OCI-LY3 (cell line): ENCODE data around the gene INS.

ENCODE experiments used
- H2AFZ ChIP-seq: fragments of 200-600, 300-600 bp; shearing (Covaris generic); 2 replicates; pipeline ENCODE4 v1.6.0; 2014; ENCODE audit warnings: antibody characterized with exemption, low read depth, low read length
- H3K27ac ChIP-seq: fragments of 200-600, 300-600 bp; sonication (generic); 2 replicates; pipeline ENCODE4 v1.5.1; 2014; ENCODE audit warnings: mild to moderate bottlenecking, low read length, moderate library complexity, mixed read lengths
- H3K27me3 ChIP-seq: fragments of 200-600, 300-600 bp; sonication (generic); 2 replicates; pipeline ENCODE4 v1.6.1; 2014; ENCODE audit warnings: low read depth, low read length, mixed read lengths
- H3K36me3 ChIP-seq: fragments of 200-600, 300-600 bp; sonication (generic); replicated peaks from 2 replicates; pipeline ENCODE3; 2014; ENCODE audit warnings: low read depth, low read length, mixed read lengths
- H3K4me1 ChIP-seq: fragments of 300-600, 200-600 bp; sonication (generic); 2 replicates; pipeline ENCODE4 v1.6.1; 2014; ENCODE audit warnings: low read length, mixed read lengths
- H3K4me2 ChIP-seq: fragments of 200-600, 300-600 bp; sonication (generic); 2 replicates; pipeline ENCODE4 v1.6.1; 2014; ENCODE audit warnings: low read length, mixed read lengths
- H3K4me3 ChIP-seq: fragments of 300-600, 200-600 bp; sonication (generic); 2 replicates; pipeline ENCODE4 v1.5.1; 2014; ENCODE audit warnings: antibody characterized with exemption, mild to moderate bottlenecking, low read length, moderate library complexity
- H3K79me2 ChIP-seq: fragments of 300-600, 200-600 bp; shearing (Covaris generic); 2 replicates; pipeline ENCODE4 v1.6.1; 2014; ENCODE audit warnings: mild to moderate bottlenecking, low read length, mixed read lengths
- H3K9ac ChIP-seq: fragments of 300-600, 200-600 bp; shearing (Covaris generic); 2 replicates; pipeline ENCODE4 v1.6.0; 2014; ENCODE audit warnings: mild to moderate bottlenecking, low read length, moderate library complexity
- H3K9me3 ChIP-seq: fragments of 200-600, 300-600 bp; shearing (Covaris generic); 2 replicates; pipeline ENCODE4 v1.6.1; 2014; ENCODE audit warnings: low read length, mixed read lengths; ENCODE audit not compliant: insufficient read depth
- H4K20me1 ChIP-seq: fragments of 200-600, 300-600 bp; sonication (generic); 2 replicates; pipeline ENCODE4 v1.6.1; 2016; ENCODE audit warnings: low read length, mixed read lengths; ENCODE audit not compliant: insufficient read depth
- EZH2phosphoT487 ChIP-seq: fragments of 200-600 bp; shearing (Covaris generic); IDR thresholded peaks from 2 replicates; pipeline ENCODE4 v1.6.1; 2018; ENCODE audit warnings: antibody characterized with exemption, mixed run types, low read depth
- TF ChIP-seq, protein P1 (sequence below): fragments of 200-600, 300-600 bp; sonication (generic); IDR thresholded peaks from 2 replicates; pipeline ENCODE4 v1.5.1; 2014; ENCODE audit warnings: antibody characterized with exemption, low read length, low read depth

INS gene

DNA sequence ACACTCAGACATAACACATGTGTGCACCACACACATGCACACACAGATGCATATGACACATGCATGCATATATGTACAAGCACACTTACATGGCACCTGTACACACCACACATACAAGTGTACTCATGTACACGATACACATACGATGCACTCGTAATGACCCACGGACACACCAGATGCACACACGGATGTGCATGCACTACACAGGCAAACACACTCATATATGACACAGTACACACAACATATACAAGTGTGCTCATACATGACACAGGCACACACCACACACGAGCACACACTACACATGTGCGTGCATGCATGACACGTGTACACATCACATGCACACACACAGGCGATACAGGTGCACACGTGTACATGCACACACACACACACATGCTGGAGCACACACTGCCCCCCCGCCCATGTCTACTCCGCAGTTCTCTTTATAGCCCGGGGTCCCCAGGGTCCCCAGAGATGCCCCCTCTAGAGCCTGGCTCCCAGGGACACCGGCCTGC, 15.4 kb upstream of the INS start:
- no peaks in the 10 kb centered on the region for H3K9me3 ChIP-seq
- H3K36me3 ChIP-seq: no peaks in the 10 kb centered on the region
- H3K9ac ChIP-seq: no peak overlapping the region
- TF ChIP-seq, protein P1, sequence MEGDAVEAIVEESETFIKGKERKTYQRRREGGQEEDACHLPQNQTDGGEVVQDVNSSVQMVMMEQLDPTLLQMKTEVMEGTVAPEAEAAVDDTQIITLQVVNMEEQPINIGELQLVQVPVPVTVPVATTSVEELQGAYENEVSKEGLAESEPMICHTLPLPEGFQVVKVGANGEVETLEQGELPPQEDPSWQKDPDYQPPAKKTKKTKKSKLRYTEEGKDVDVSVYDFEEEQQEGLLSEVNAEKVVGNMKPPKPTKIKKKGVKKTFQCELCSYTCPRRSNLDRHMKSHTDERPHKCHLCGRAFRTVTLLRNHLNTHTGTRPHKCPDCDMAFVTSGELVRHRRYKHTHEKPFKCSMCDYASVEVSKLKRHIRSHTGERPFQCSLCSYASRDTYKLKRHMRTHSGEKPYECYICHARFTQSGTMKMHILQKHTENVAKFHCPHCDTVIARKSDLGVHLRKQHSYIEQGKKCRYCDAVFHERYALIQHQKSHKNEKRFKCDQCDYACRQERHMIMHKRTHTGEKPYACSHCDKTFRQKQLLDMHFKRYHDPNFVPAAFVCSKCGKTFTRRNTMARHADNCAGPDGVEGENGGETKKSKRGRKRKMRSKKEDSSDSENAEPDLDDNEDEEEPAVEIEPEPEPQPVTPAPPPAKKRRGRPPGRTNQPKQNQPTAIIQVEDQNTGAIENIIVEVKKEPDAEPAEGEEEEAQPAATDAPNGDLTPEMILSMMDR: no peak
- TF ChIP-seq EZH2phosphoT487: no peak
- H3K4me2 ChIP-seq: no peak overlapping the region
- no peaks in the 10 kb centered on the region for H3K4me1 ChIP-seq
- H2AFZ ChIP-seq: no peak overlapping the region
- no peaks in the 10 kb centered on the region for H3K79me2 ChIP-seq
- H4K20me1 ChIP-seq: no peaks in the 10 kb centered on the region
- H3K27me3 ChIP-seq: no peaks in the 10 kb centered on the region
- no peak overlapping the region for H3K27ac ChIP-seq
- no peak overlapping the region for H3K4me3 ChIP-seq

DNA sequence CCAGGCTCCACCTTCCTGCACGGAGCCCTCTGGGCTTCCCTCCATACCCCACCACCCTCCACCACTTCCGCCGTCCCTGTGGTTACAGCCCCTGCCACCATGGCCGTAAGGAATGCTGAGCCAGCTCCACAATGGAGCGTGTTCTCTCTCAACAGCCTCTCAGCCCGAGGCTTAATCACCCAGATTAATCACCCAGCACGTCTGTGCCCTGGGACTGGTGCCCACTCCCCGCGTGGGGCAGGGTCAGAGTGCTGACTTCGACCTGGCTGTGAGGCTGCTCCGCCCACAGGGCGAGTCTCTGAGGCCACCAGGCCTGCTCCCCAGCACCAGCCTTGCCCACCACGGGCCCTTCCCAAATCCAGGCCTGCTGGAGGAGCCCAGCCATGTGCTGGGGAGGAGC, 14.7 kb upstream of the INS start:
- H3K79me2 ChIP-seq: no peaks in the 10 kb centered on the region
- H3K9ac ChIP-seq: no peak overlapping the region
- TF ChIP-seq, protein P1: no peak
- no peak for TF ChIP-seq EZH2phosphoT487
- no peak overlapping the region for H3K27ac ChIP-seq
- no peaks in the 10 kb centered on the region for H3K27me3 ChIP-seq
- H3K4me1 ChIP-seq: no peaks in the 10 kb centered on the region
- no peak overlapping the region for H3K4me2 ChIP-seq
- no peak overlapping the region for H2AFZ ChIP-seq
- H3K9me3 ChIP-seq: no peaks in the 10 kb centered on the region
- no peaks in the 10 kb centered on the region for H3K36me3 ChIP-seq
- H3K4me3 ChIP-seq: no peak overlapping the region
- no peaks in the 10 kb centered on the region for H4K20me1 ChIP-seq

DNA sequence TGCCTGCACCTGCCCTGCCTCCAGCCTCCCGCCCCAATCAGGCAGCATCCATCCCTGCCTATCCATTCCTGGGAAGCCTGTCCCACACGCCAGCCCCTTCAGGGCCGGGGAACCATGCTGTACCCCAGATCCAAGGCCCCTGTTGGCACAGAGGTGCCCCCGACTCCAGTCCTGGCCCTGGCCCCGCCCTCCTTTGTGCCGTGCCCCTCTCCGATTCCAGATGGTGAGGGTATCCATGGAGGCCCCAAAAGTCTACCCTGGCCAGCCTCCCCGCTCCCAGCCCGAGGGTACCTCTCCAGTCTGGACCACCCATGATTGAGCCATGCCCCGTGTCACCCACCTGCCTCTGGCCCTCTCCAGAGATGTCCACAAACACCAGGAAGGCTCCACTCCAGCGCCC, 13.4 kb upstream of the INS start:
- Histone ChIP-seq H3K27me3 (no peaks in the 10 kb centered on the region), H3K4me2 (no peak overlapping the region), H3K36me3 (no peaks in the 10 kb centered on the region), H3K4me1 (no peaks in the 10 kb centered on the region), H3K79me2 (no peaks in the 10 kb centered on the region), H3K9me3 (no peaks in the 10 kb centered on the region), H4K20me1 (no peaks in the 10 kb centered on the region), H3K27ac (no peak overlapping the region), H2AFZ (no peak overlapping the region), H3K9ac (no peak overlapping the region), H3K4me3 (no peak overlapping the region)
- TF ChIP-seq, protein P1: no peak

DNA sequence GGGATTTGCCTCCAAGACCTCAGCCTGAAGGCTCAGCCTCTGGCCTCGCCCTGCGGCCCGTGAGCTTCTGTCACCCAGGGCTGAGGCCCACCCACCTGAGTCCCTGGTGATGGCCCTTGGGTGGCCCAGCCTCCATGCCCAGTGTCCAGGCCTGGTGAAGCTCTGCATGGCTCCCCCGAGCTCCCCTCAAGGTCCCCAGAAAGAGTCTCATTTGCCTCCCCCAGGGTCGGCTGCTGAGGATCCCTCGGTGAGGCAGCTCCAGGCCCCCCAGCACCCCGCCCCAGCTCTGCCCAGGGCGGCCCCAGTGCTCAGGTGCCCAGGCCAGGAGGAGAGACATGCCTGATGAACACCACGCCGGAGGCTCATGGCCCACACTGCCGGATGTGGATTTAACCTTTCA, 12.8 kb upstream of the INS start:
- Histone ChIP-seq H3K79me2 (no peaks in the 10 kb centered on the region), H4K20me1 (no peaks in the 10 kb centered on the region), H2AFZ (no peak overlapping the region), H3K4me3 (no peak overlapping the region), H3K4me2 (no peak overlapping the region), H3K4me1 (no peaks in the 10 kb centered on the region), H3K9me3 (no peaks in the 10 kb centered on the region), H3K27ac (no peak overlapping the region), H3K9ac (no peak overlapping the region), H3K36me3 (no peaks in the 10 kb centered on the region), H3K27me3 (no peaks in the 10 kb centered on the region)
- TF ChIP-seq, protein P1: no peak
- no peak for TF ChIP-seq EZH2phosphoT487
